ENCODE measurements around the gene PPP1R3G.

PPP1R3G gene

GRCh38 chr6:5085648-5086293 lies 630 bp downstream of the PPP1R3G start:
- no peak for FAIRE-seq
- no peak for DNase-seq (ENCODE audit: insufficient read length, low spot score)

DNA sequence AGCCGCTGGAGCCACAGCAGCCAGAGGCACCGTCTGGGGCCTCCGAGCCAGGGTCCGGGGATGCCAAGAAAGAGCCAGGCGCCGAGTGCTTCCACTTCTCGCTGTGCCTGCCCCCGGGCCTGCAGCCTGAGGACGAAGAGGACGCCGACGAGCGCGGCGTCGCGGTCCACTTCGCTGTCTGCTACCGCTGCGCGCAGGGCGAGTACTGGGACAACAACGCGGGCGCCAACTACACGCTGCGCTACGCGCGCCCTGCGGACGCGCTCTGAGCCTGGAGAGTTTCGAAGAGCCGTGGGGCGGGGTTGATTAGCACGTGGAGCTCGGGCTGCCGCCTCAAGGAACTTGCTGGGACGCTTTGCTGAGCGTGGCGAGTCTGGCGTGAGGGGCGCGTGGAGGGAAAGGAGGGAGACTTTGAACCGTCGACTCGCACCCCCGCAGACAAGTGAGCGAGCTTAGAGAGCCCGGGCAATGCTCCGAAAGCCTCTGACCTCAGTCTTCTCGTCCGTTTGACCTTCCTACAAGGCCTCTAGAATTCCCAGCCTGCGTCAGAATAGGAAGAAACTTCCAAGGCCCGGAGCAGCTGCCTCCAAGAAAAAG lies 1.3 kb downstream of the PPP1R3G start:
- DNase-seq (ENCODE audit: insufficient read length, low spot score) (no peak), FAIRE-seq (no peak)
- TF ChIP-seq, protein P1, sequence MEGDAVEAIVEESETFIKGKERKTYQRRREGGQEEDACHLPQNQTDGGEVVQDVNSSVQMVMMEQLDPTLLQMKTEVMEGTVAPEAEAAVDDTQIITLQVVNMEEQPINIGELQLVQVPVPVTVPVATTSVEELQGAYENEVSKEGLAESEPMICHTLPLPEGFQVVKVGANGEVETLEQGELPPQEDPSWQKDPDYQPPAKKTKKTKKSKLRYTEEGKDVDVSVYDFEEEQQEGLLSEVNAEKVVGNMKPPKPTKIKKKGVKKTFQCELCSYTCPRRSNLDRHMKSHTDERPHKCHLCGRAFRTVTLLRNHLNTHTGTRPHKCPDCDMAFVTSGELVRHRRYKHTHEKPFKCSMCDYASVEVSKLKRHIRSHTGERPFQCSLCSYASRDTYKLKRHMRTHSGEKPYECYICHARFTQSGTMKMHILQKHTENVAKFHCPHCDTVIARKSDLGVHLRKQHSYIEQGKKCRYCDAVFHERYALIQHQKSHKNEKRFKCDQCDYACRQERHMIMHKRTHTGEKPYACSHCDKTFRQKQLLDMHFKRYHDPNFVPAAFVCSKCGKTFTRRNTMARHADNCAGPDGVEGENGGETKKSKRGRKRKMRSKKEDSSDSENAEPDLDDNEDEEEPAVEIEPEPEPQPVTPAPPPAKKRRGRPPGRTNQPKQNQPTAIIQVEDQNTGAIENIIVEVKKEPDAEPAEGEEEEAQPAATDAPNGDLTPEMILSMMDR (IDR thresholded peaks at IDR 0.05; ENCODE audit: insufficient read depth, missing control alignments) = no peak

More at GRCh38 chr6:5085648-5086293, 630 bp downstream of the PPP1R3G start:
- TF ChIP-seq, protein P1 (IDR thresholded peaks at IDR 0.05; ENCODE audit: insufficient read depth, missing control alignments) = no peak

DNA sequence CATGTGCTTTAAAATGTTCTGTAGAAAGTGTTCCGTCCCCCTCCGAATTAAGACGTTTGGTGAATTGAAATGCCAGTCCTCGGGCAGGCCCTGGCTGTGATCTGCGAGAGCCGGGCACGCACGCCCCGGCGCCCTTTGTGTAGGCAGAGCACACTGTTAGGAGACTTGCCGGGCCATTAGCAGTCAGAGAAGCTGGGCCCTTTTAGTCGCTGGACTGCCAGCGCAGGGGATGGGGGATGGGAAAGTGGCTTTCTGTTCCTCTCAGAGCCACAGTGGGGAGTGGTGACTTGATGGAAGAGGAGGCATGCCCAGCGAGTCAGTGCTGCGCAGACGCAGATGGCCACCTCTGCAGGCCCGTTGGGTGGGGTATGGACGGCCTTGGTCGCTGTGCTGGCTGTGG lies 2.2 kb downstream of the PPP1R3G start:
- DNase-seq (ENCODE audit: insufficient read length, low spot score) (no peak), FAIRE-seq (no peak)
- TF ChIP-seq, protein P1 (IDR thresholded peaks at IDR 0.05; ENCODE audit: insufficient read depth, missing control alignments) = no peak

- DNase-seq (ENCODE audit: insufficient read length, low spot score) (no peak), FAIRE-seq (no peak)
- TF ChIP-seq, protein P1 (IDR thresholded peaks at IDR 0.05; ENCODE audit: insufficient read depth, missing control alignments) = no peak
These were observed 3.6 kb downstream of the PPP1R3G start for GRCh38 chr6:5088780-5089179.

DNA sequence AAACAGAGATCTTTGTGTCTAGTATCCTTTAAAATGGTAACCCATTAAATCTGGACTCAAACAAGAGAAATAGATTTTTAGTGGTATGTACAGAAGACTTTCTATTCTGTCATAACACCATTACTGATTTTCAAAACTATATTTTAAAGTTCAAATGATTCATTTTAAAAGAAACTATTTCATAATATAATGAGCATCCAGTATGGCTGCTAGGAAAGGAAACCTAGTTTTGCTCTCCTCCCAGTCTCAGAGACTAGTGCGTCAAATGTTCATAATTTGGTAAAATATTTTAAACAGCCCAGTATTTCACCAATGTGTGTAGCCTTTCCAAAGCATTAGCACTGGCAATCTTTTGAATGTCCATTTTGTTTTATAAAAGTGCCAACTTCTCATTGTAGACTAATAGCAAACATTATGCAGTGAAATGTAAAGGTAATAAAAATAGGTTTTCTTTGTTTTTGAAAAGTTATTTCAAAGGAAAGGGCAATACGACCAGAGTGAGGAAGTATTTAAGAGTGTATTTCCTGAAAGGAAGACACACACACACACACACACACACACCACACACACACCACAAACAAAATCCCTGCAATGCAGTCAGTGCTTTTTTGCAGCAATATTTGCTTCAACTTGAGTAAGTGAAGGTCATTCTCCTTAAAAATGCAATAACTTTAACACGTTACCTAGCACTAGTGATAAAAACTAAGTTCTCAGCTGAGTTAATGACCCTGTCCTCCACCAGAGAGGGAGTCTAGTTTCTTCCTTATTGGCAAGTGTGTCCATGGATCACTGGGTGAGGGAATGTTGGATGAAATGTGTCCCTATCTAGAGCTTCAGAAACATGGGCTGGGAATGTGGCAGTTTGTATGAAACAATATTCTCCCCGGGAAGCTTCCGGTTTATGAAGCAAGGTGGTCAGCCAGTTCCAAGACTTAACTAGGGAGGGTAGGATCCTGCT lies 4.6 kb downstream of the PPP1R3G start:
- TF ChIP-seq, protein P1 (IDR thresholded peaks at IDR 0.05; ENCODE audit: insufficient read depth, missing control alignments) = no peak
- no peak for DNase-seq (ENCODE audit: insufficient read length, low spot score)
- FAIRE-seq = no peak

DNA sequence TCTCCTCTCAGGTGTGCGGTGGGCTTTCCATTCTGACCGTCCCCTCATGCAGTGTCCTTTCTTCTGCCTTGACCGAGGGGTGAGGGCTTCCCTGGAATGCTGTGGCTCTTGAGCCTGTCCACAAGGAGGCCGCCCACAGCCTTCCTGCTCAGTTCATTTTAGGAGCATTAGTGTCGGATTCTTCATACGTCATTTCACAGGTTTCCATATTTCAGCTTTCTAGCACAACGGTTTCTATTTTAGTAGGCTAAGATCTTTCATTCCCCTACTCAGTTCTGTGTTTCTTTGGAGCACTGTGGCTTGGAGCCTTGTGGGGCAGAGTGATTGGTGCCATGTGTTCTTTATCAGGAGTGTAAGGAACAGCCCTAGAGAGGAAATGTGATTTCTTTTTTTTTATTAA lies 5.5 kb downstream of the PPP1R3G start:
- FAIRE-seq (no peak), DNase-seq (ENCODE audit: insufficient read length, low spot score) (no peak)
- TF ChIP-seq, protein P1 (IDR thresholded peaks at IDR 0.05; ENCODE audit: insufficient read depth, missing control alignments) = no peak

All from D721Med (cell line).